GM12873 (cell line): Measurements from ENCODE around the gene NMUR1.

ENCODE experiments used
- CTCF ChIP-seq: IDR thresholded peaks from 2 replicates; pipeline ENCODE4 v1.5.1; 2012; ENCODE audit warnings: low read depth, mild to moderate bottlenecking, moderate library complexity, low read length, control low read depth; ENCODE audit not compliant: insufficient read depth; ENCODE audit errors: missing control alignments

The NMUR1 gene

GRCh38 chr2:231486851-231487596 is 43.2 kb downstream of the NMUR1 start:
- no peak for TF ChIP-seq CTCF

- TF ChIP-seq CTCF: peak; percentile 2
Measured at GRCh38 chr2:231483398-231484329, 46.6 kb downstream of the NMUR1 start.

- peak; percentile 83 for TF ChIP-seq CTCF
Measured at GRCh38 chr2:231482806-231483391, 47.3 kb downstream of the NMUR1 start.

GRCh38 chr2:231480781-231481180 is 49.5 kb downstream of the NMUR1 start:
- TF ChIP-seq CTCF: no peak

GRCh38 chr2:231479455-231479854 is 50.8 kb downstream of the NMUR1 start:
- TF ChIP-seq CTCF: no peak

- no peak for TF ChIP-seq CTCF
Measured at GRCh38 chr2:231476920-231477319, 53.3 kb downstream of the NMUR1 start.

GRCh38 chr2:231475965-231476364 is 54.3 kb downstream of the NMUR1 start:
- TF ChIP-seq CTCF: no peak
